HG02763 (cell line): ENCODE results near the gene WDFY2.
A peak's percentile ranks its signal among the peaks of the same experiment; 100 is the strongest.
"Not testable (repeated sequence)": the region's sequence is repeated elsewhere in the genome, so short reads cannot be mapped to it uniquely, and the experiment has no call there.

Source experiments
- ATAC-seq: cut with Tn5 transposase; IDR thresholded peaks from one replicate; pipeline ENCODE4 v1.9.1; 2021; ENCODE audit warnings: mild to moderate bottlenecking, moderate library complexity; ENCODE audit not compliant: unreplicated experiment

The WDFY2 gene

GRCh38 chr13:51564252-51564651 lies 20.0 kb upstream of the WDFY2 start:
- no peak for ATAC-seq

GRCh38 chr13:51564671-51565070 lies 19.6 kb upstream of the WDFY2 start:
- no peak for ATAC-seq

GRCh38 chr13:51569001-51569400 lies 15.3 kb upstream of the WDFY2 start:
- not testable (repeated sequence) for ATAC-seq

- no peak for ATAC-seq
Measured at GRCh38 chr13:51576754-51577153, 7.5 kb upstream of the WDFY2 start.

GRCh38 chr13:51577690-51578089 lies 6.6 kb upstream of the WDFY2 start:
- ATAC-seq = no peak

- no peak for ATAC-seq
Measured at GRCh38 chr13:51579676-51580075, 4.6 kb upstream of the WDFY2 start.

GRCh38 chr13:51581148-51581820 lies 3.0 kb upstream of the WDFY2 start:
- ATAC-seq = no peak

- ATAC-seq = no peak
Measured at GRCh38 chr13:51583469-51583874, 790 bp upstream of the WDFY2 start.

GRCh38 chr13:51584731-51585672 lies 740 bp downstream of the WDFY2 start:
- peak; percentile 23 for ATAC-seq

- no peak for ATAC-seq
Measured at GRCh38 chr13:51585696-51586095, 1.4 kb downstream of the WDFY2 start.

- no peak for ATAC-seq
Measured at GRCh38 chr13:51587372-51587771, 3.1 kb downstream of the WDFY2 start.

GRCh38 chr13:51588406-51588949 lies 4.2 kb downstream of the WDFY2 start:
- no peak for ATAC-seq

- ATAC-seq = no peak
Measured at GRCh38 chr13:51589793-51590192, 5.5 kb downstream of the WDFY2 start.

- ATAC-seq = no peak
Measured at GRCh38 chr13:51590231-51590970, 6.1 kb downstream of the WDFY2 start.

GRCh38 chr13:51590971-51591627 lies 6.8 kb downstream of the WDFY2 start:
- no peak for ATAC-seq

GRCh38 chr13:51591938-51592337 lies 7.7 kb downstream of the WDFY2 start:
- not testable (repeated sequence) for ATAC-seq

GRCh38 chr13:51594432-51594831 lies 10.2 kb downstream of the WDFY2 start:
- no peak for ATAC-seq

GRCh38 chr13:51595416-51595815 lies 11.2 kb downstream of the WDFY2 start:
- ATAC-seq = no peak

GRCh38 chr13:51596541-51596940 lies 12.3 kb downstream of the WDFY2 start:
- ATAC-seq = no peak

GRCh38 chr13:51599444-51600176 lies 15.3 kb downstream of the WDFY2 start:
- ATAC-seq = no peak
